ENCODE measurements around the gene LFNG. TPM values are rescaled to one million over a fixed set of nuclear protein-coding genes. Genes with fewer than 3 reads are reported as not detected.

Gene LFNG
- total and polyA plus RNA-seq, 9 of the 15 experiments (the other 6 are each of a cell fraction or from before 2014, with no cell fraction given), result 0.03 to 0.89 (median 0.25) TPM; not detected in 1

- Histone ChIP-seq H3K4me1 (replicated peaks in 1 of 2; ENCODE audit: control insufficient read depth in 2 of 2, insufficient read depth in 2 of 2, low read length in 2 of 2) (peaks cover 0 to 89% of the 10 kb centered on the region in 2 experiments), H3K27ac (ENCODE audit: extremely low read depth, low read depth, low read length) (no peak overlapping the region), H3K4me2 (ENCODE audit: insufficient read depth, low read length) (no peak overlapping the region), H2AFZ (ENCODE audit: low read depth, low read length) (no peak overlapping the region), H3K9me3 (replicated peaks; ENCODE audit: control insufficient read depth, insufficient read depth, low read depth, low read length) (no peaks in the 10 kb centered on the region), H4K20me1 (replicated peaks; ENCODE audit: control insufficient read depth, insufficient read depth, low read length) (peaks cover 4% of the 10 kb centered on the region), H3K27me3 (ENCODE audit: control insufficient read depth in 2 of 2, insufficient read depth in 2 of 2, low read length in 2 of 2) (peaks cover 0 to 23% of the 10 kb centered on the region in 2 experiments; a peak in 2 of 5 replicates), H3K4me3 (no peak overlapping the region), H3K9me1 (ENCODE audit: control insufficient read depth, insufficient read depth, low read length) (no peaks in the 10 kb centered on the region), H3K79me2 (ENCODE audit: control insufficient read depth, insufficient read depth, low read length) (no peaks in the 10 kb centered on the region), H3K36me3 (ENCODE audit: control insufficient read depth, insufficient read depth, low read length) (no peaks in the 10 kb centered on the region), H3K9ac (ENCODE audit: insufficient read depth in 1 of 2, low read depth in 2 of 2, low read length in 2 of 2) (no peak overlapping the region)
- no peak for FAIRE-seq
- in situ Hi-C loops (cut with MboI), result no loop called here
- ChIA-PET POLR2A (interaction anchor here (0.7 kb wide), 1 partner anchor 13 kb away, joined by 3 read pairs; no protein-coding TSS in a partner anchor), CTCF (ENCODE audit: low intra/inter-chr PET ratio) (no interaction called here)
- intact Hi-C loops (cut with micrococcal nuclease), result no loop called here
- BruUV-seq (replicated peaks), result no TSS peak
- DNase-seq (ENCODE audit: extremely low read depth in 1 of 4, low spot score in 3 of 4), result no peak
- no peak for TF ChIP-seq CBX5 (IDR thresholded peaks at IDR 0.05; ENCODE audit: borderline replicate concordance, low read depth)
- no peak for TF ChIP-seq RNF219 (CRISPR knock-in tag; IDR thresholded peaks at IDR 0.05)
- TF ChIP-seq SOX6 (IDR thresholded peaks at IDR 0.05), result no peak
- TF ChIP-seq, protein P1, sequence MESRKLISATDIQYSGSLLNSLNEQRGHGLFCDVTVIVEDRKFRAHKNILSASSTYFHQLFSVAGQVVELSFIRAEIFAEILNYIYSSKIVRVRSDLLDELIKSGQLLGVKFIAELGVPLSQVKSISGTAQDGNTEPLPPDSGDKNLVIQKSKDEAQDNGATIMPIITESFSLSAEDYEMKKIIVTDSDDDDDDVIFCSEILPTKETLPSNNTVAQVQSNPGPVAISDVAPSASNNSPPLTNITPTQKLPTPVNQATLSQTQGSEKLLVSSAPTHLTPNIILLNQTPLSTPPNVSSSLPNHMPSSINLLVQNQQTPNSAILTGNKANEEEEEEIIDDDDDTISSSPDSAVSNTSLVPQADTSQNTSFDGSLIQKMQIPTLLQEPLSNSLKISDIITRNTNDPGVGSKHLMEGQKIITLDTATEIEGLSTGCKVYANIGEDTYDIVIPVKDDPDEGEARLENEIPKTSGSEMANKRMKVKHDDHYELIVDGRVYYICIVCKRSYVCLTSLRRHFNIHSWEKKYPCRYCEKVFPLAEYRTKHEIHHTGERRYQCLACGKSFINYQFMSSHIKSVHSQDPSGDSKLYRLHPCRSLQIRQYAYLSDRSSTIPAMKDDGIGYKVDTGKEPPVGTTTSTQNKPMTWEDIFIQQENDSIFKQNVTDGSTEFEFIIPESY (CRISPR knock-in tag; IDR thresholded peaks at IDR 0.05), result peak; percentile 74
- no peak for TF ChIP-seq ZNF609 (CRISPR knock-in tag; IDR thresholded peaks at IDR 0.05; ENCODE audit: borderline replicate concordance)
- TF ChIP-seq BCOR (IDR thresholded peaks at IDR 0.05), result no peak
- no peak for ATAC-seq
- WGBS (ENCODE audit: insufficient coverage, low coverage, missing lambda C conversion rate), result 25% methylated on average over 7 of the region's 21 CpGs
Measured at GRCh38 chr7:2521341-2521745, 1.8 kb downstream of the LFNG start.
